B cell (primary cell): ENCODE results near the gene STAMBPL1. TPM values are rescaled to one million over a fixed set of nuclear protein-coding genes. Genes with fewer than 3 reads are reported as not detected.

ENCODE experiments used
- ATAC-seq: fragments of 200-7000 bp; cut with Tn5 transposase; one replicate; pipeline ENCODE4 v1.10.0; 2021; ENCODE audit warnings: low read depth, mild to moderate bottlenecking, moderate number of reproducible peaks, moderate library complexity
- CTCF ChIA-PET: fragments of 350-600 bp; sonication (Branson Sonifier 250); formaldehyde crosslinking; loops from one replicate; lab custom pipeline; 2021; ENCODE audit warnings: antibody characterized with exemption, inconsistent platforms; lab: Charles Lee
- POLR2A ChIA-PET: fragments of 350-600 bp; sonication (Branson Sonifier 250); formaldehyde crosslinking; loops from one replicate; lab custom pipeline; 2021; ENCODE audit warnings: antibody characterized with exemption; lab: Charles Lee
- DNase-seq: peaks from one replicate; pipeline ENCODE4 v3.0.0; 2013
- H2AFZ ChIP-seq: 2 replicates; pipeline ENCODE4 v1.6.1; 2012; ENCODE audit warnings: mild to moderate bottlenecking, low read depth, low read length; ENCODE audit not compliant: insufficient read depth, poor library complexity, severe bottlenecking
- H3K27ac ChIP-seq, 2 donors: 1 replicate in 1 of 2; 2 replicates in 1 of 2; pipeline ENCODE4 v1.5.1; 2012 to 2013; ENCODE audit warnings: low read length in 2 of 2, mild to moderate bottlenecking in 2 of 2, moderate library complexity in 1 of 2
- H3K27me3 ChIP-seq, 4 experiments: fragments of 200-600 bp in 1 of 4; sonication (generic) in 1 of 4; replicated peaks in 1 of 4; 1 replicate in 2 of 4; 2 replicates in 2 of 4; pipeline versions ENCODE4 v1.6.1 to v1.7.0; 2013 to 2016; ENCODE audit warnings: low read length in 3 of 4, mild to moderate bottlenecking in 2 of 4, mixed read lengths in 1 of 4, moderate library complexity in 1 of 4; ENCODE audit not compliant: insufficient read depth in 4 of 4, control insufficient read depth in 3 of 4; ENCODE audit errors: control extremely low read depth in 1 of 4
- H3K36me3 ChIP-seq, 2 experiments: replicated peaks in 1 of 2; 1 replicate in 1 of 2; 2 replicates in 1 of 2; pipeline versions ENCODE4 v1.6.1 to v1.7.1; 2013; ENCODE audit warnings: low read length in 1 of 2; ENCODE audit not compliant: insufficient read depth in 2 of 2, control insufficient read depth in 1 of 2; ENCODE audit errors: control extremely low read depth in 1 of 2, extremely low read depth in 1 of 2
- H3K4me1 ChIP-seq, 2 donors: fragments of 200-600 bp in 1 of 2; sonication (generic) in 1 of 2; 1 replicate in 1 of 2; 2 replicates in 1 of 2; pipeline versions ENCODE4 v1.5.1 to v1.6.1; 2013 to 2017; ENCODE audit warnings: low read length in 2 of 2; ENCODE audit not compliant: control insufficient read depth in 2 of 2, insufficient read depth in 2 of 2
- H3K4me2 ChIP-seq: replicated peaks from 2 replicates; pipeline ENCODE3; 2012; ENCODE audit warnings: mild to moderate bottlenecking, low read depth, low read length; ENCODE audit not compliant: poor library complexity, severe bottlenecking
- H3K4me3 ChIP-seq, 5 experiments: fragments of 200-600 bp in 1 of 5; sonication (generic) in 1 of 5; 1 replicate in 3 of 5; 2 replicates in 2 of 5; pipeline versions ENCODE4 v1.5.1 to v1.7.0; 2011 to 2016; ENCODE audit warnings: low read length in 4 of 5, mild to moderate bottlenecking in 4 of 5, low read depth in 2 of 5, control low read depth in 1 of 5, moderate library complexity in 1 of 5; ENCODE audit not compliant: insufficient read depth in 1 of 5; ENCODE audit errors: control extremely low read depth in 1 of 5, extremely low read depth in 1 of 5
- H3K79me2 ChIP-seq: fragments of 200-600 bp; sonication (generic); one replicate; pipeline ENCODE4 v1.6.0; 2016; ENCODE audit warnings: low read length; ENCODE audit not compliant: control insufficient read depth, insufficient read depth
- H3K9ac ChIP-seq: fragments of 200-600 bp; sonication (generic); 2 replicates; pipeline ENCODE4 v1.6.1; 2017; ENCODE audit warnings: mild to moderate bottlenecking, low read length, moderate library complexity
- H3K9me3 ChIP-seq, 3 donors: one replicate each; pipeline versions ENCODE4 v1.6.1 to v1.7.1; 2013; ENCODE audit warnings: low read length in 2 of 3; ENCODE audit not compliant: control insufficient read depth in 2 of 3, insufficient read depth in 1 of 3; ENCODE audit errors: control extremely low read depth in 1 of 3
- H4K20me1 ChIP-seq: 2 replicates; pipeline ENCODE4 v1.6.0; 2012; ENCODE audit warnings: mild to moderate bottlenecking, low read length; ENCODE audit not compliant: insufficient read depth, control insufficient read depth, poor library complexity, severe bottlenecking
- H3K27ac Mint-ChIP-seq: one replicate; pipeline ENCODE4 v1.8.0; 2021; ENCODE audit warnings: mixed read lengths
- H3K27me3 Mint-ChIP-seq: one replicate; pipeline ENCODE4 v1.8.0; 2021; ENCODE audit warnings: mixed read lengths
- H3K4me1 Mint-ChIP-seq: one replicate; pipeline ENCODE4 v1.8.0; 2021; ENCODE audit warnings: mixed read lengths
- H3K4me3 Mint-ChIP-seq: one replicate; pipeline ENCODE4 v1.8.0; 2021; ENCODE audit warnings: mixed read lengths
- H3K9me3 Mint-ChIP-seq: one replicate; pipeline ENCODE4 v1.8.0; 2022; ENCODE audit warnings: mixed read lengths; ENCODE audit not compliant: insufficient read depth
- CTCF ChIP-seq: fragments of 200-600 bp; IDR thresholded peaks from one replicate; pipeline ENCODE4 v1.8.0; 2022; ENCODE audit warnings: antibody characterized with exemption, mild to moderate bottlenecking
- EZH2 ChIP-seq: IDR thresholded peaks from 2 replicates; pipeline ENCODE4 v1.6.1; 2012; ENCODE audit warnings: borderline replicate concordance, low read depth, mild to moderate bottlenecking, moderate library complexity, low read length; ENCODE audit not compliant: insufficient read depth, poor library complexity, severe bottlenecking
- WGBS: methylation state at CpG from one replicate; pipeline ENCODE4 v1.1.5; 2013; ENCODE audit warnings: missing lambda C conversion rate; ENCODE audit not compliant: insufficient coverage; 5-methylcytosine and 5-hydroxymethylcytosine counted together
- intact Hi-C: fragments of 100-400 bp; cut with micrococcal nuclease; formaldehyde crosslinking; loops from one replicate; pipeline ENCODE4 v1.10.0; 2022
- polyA plus RNA-seq: library from polyadenylated mRNA; depleted of rRNA; stranded (reverse); fragments of >200 nt; gene quantifications from 2 replicates; pipeline ENCODE4 v1.2.3, GENCODE V29; 2012
- total RNA-seq, 2 donors: library from RNA; stranded (reverse); fragments of 120-200 nt in 1 of 2; gene quantifications; 1 replicate in 1 of 2; 2 replicates in 1 of 2; pipeline versions ENCODE4 v1.2.3 to v1.2.4, GENCODE V29; 2013 to 2022

STAMBPL1 gene
- total and polyA plus RNA-seq, 2 donors (not counting 1 experiment from before 2014, with no cell fraction given) = 50.3 to 64.2 TPM

GRCh38 chr10:88881320-88881719 lies 1.3 kb downstream of the STAMBPL1 start:
- intact Hi-C loops = loop anchor here (2.0 to 5.0 kb wide), 5 partner anchors 36 to 1019 kb away; partner anchors contain the start of genes IFIT5, KLLN and PTEN
- H3K4me3 ChIP-seq = peak overlapping the region; percentile 50 to 84 (median 71)
- no peaks in the 10 kb centered on the region for H3K9me3 Mint-ChIP-seq
- peak overlapping the region; percentile 97 for H2AFZ ChIP-seq
- TF ChIP-seq CTCF (no peak), EZH2 (no peak)
- DNase-seq = no peak
- H3K9ac ChIP-seq = peak overlapping the region; percentile 82
- peaks cover 48% of the 10 kb centered on the region for H3K79me2 ChIP-seq
- CTCF ChIA-PET = interaction anchor here (1.0 to 5.3 kb wide), 5 partner anchors 20 to 336 kb away, joined by 3 to 60 read pairs (median 14); partner anchors contain the start of gene FAS
- no peaks in the 10 kb centered on the region for H3K27me3 Mint-ChIP-seq
- peak overlapping the region; percentile 96 for H3K4me3 Mint-ChIP-seq
- H3K4me1 Mint-ChIP-seq = peaks cover 61% of the 10 kb centered on the region
- H3K27me3 ChIP-seq = no peaks in the 10 kb centered on the region
- WGBS = 29% methylated on average over 3 of the region's 6 CpGs
- H3K27ac Mint-ChIP-seq = peak overlapping the region; percentile 97
- peak overlapping the region; percentile 88 to 91 for H3K27ac ChIP-seq
- no peak for ATAC-seq
- peak overlapping the region; percentile 78 for H3K4me2 ChIP-seq
- H3K4me1 ChIP-seq = peaks cover 25 to 42% of the 10 kb centered on the region in 2 donors
- H3K9me3 ChIP-seq = no peaks in the 10 kb centered on the region
- H3K36me3 ChIP-seq = no peaks in the 10 kb centered on the region
- POLR2A ChIA-PET = interaction anchor here (0.9 to 3.9 kb wide), 3 partner anchors 17 to 50 kb away, joined by 4 to 47 read pairs (median 4); no protein-coding TSS in a partner anchor
- no peaks in the 10 kb centered on the region for H4K20me1 ChIP-seq
